ENCODE data around the gene TBL1X.

GRCh38 chrX:9538544-9539045 is 73.7 kb downstream of the TBL1X start:
- TF ChIP-seq CTCF (IDR thresholded peaks at IDR 0.05), result no peak
- no peak for TF ChIP-seq POLR2A (IDR thresholded peaks at IDR 0.05)
